AG09309 (cell line): ENCODE measurements around the gene B4GALT7.

ENCODE experiments used
- DNase-seq: peaks from one replicate; pipeline ENCODE4 v3.0.0-alpha.2; 2010; ENCODE audit warnings: low read depth
- H3K4me3 ChIP-seq: 2 replicates; pipeline ENCODE4 v1.5.1; 2011; ENCODE audit warnings: mild to moderate bottlenecking, low read depth, low read length, moderate library complexity; ENCODE audit not compliant: control insufficient read depth
- TF ChIP-seq, protein P1 (sequence below): IDR thresholded peaks from 2 replicates; pipeline ENCODE4 v1.5.1; 2011; ENCODE audit warnings: mild to moderate bottlenecking, low read depth, low read length, inconsistent platforms; ENCODE audit not compliant: insufficient read depth, control insufficient read depth; ENCODE audit errors: missing control alignments

The B4GALT7 gene

DNA sequence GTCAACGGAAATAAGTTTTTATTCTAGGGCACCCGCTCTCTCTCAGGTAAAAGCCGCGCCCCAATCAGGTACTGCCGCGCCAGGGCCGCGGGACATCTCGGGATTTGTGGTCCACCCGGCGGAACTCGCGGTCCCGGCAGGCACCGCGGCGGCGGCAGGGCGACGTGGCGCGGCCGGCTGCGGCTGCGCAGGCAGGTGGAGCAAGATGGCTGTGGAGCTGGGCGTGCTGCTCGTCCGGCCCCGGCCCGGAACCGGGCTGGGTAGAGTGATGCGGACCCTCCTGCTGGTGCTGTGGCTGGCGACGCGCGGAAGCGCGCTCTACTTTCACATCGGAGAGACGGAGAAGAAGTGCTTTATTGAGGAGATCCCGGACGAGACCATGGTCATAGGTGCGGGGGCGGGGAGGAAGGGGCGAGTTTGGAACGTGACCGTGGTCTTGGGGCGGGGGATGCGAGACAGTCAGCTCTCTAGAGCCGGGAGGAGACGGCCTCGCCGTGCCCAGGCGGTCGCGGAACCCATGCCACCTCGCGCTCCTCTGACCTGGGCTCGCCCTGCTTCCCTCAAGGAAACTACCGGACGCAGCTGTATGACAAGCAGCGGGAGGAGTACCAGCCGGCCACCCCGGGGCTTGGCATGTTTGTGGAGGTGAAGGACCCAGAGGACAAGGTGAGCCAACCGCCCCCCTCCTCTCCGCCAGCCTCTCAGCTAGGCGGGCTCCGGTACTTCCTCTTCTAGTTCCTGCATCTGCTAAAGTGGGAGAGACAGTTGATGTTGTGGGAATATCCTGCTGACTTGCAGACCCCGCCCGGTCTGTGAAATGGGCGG, 7.7 kb upstream of the B4GALT7 start, which contains the start of gene TMED9:
Gene TMED9 (plus strand): TSS at position 194 of the 825 bp plus-strand sequence. CDS start 12 bp downstream, at position 206.
- DNase-seq, result no peak
- H3K4me3 ChIP-seq, result peak within 1 kb of the TSS; percentile 94
- TF ChIP-seq, protein P1, sequence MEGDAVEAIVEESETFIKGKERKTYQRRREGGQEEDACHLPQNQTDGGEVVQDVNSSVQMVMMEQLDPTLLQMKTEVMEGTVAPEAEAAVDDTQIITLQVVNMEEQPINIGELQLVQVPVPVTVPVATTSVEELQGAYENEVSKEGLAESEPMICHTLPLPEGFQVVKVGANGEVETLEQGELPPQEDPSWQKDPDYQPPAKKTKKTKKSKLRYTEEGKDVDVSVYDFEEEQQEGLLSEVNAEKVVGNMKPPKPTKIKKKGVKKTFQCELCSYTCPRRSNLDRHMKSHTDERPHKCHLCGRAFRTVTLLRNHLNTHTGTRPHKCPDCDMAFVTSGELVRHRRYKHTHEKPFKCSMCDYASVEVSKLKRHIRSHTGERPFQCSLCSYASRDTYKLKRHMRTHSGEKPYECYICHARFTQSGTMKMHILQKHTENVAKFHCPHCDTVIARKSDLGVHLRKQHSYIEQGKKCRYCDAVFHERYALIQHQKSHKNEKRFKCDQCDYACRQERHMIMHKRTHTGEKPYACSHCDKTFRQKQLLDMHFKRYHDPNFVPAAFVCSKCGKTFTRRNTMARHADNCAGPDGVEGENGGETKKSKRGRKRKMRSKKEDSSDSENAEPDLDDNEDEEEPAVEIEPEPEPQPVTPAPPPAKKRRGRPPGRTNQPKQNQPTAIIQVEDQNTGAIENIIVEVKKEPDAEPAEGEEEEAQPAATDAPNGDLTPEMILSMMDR, result no peak

- TF ChIP-seq, protein P1, result no peak
- H3K4me3 ChIP-seq, result peak overlapping the region; percentile 94
- no peak for DNase-seq
These were observed 7.0 kb upstream of the B4GALT7 start for GRCh38 chr5:177592905-177593304.

DNA sequence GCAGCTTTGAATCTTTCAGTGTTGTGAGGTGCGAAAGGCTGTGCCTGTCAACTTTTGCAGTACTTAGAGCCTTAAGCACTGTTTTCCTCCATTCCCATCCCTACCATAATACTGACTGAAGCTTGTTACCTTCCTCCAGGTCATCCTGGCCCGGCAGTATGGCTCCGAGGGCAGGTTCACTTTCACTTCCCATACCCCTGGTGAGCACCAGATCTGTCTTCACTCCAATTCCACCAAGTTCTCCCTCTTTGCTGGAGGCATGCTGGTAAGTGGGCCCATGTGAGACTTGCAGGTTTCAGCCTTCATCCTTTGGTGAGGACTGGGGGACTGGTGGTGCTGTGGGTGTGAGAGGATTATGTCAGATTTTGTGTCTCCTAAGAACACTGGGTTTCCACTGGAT, 6.4 kb upstream of the B4GALT7 start:
- DNase-seq, result no peak
- peak overlapping the region; percentile 94 for H3K4me3 ChIP-seq
- TF ChIP-seq, protein P1, result no peak

DNA sequence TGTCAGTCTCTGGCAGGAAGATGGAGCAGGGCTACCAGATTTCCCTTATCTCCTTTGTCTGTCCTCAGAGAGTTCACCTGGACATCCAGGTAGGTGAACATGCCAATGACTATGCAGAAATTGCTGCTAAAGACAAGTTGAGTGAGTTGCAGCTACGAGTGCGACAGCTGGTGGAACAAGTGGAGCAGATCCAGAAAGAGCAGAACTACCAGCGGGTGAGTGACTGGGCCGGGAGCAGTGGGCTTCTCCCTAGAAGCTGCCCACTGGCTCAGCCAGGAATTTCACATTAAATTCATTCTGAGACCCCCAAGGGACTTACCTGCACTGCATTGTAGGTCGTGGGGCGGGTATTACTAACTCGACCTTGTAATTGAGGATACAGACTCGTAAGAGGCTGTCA, 5.9 kb upstream of the B4GALT7 start:
- H3K4me3 ChIP-seq, result no peak overlapping the region
- no peak for DNase-seq
- TF ChIP-seq, protein P1, result no peak

DNA sequence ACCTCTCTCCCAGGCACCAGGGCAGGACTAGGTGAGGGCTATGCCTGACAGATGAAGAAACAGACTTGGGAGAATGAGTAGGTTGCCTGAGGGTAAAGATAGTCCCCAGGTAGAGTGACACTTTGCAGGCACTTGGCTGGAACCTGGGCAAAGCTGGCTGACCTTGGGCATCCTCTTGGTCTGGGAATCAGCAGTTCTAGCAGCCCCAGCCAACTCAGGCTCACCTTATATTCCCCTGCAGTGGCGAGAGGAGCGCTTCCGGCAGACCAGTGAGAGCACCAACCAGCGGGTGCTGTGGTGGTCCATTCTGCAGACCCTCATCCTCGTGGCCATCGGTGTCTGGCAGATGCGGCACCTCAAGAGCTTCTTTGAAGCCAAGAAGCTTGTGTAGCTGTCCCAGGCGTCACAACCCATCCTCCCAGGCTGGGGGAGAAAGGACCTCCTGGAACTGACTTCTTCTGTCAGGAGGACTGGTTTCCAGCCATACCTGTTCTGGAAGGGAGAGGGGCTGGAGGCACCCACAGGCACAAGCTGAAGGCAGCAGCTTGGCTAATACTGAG, 4.8 kb upstream of the B4GALT7 start:
- H3K4me3 ChIP-seq, result no peak overlapping the region
- DNase-seq, result no peak
- TF ChIP-seq, protein P1, result no peak

DNA sequence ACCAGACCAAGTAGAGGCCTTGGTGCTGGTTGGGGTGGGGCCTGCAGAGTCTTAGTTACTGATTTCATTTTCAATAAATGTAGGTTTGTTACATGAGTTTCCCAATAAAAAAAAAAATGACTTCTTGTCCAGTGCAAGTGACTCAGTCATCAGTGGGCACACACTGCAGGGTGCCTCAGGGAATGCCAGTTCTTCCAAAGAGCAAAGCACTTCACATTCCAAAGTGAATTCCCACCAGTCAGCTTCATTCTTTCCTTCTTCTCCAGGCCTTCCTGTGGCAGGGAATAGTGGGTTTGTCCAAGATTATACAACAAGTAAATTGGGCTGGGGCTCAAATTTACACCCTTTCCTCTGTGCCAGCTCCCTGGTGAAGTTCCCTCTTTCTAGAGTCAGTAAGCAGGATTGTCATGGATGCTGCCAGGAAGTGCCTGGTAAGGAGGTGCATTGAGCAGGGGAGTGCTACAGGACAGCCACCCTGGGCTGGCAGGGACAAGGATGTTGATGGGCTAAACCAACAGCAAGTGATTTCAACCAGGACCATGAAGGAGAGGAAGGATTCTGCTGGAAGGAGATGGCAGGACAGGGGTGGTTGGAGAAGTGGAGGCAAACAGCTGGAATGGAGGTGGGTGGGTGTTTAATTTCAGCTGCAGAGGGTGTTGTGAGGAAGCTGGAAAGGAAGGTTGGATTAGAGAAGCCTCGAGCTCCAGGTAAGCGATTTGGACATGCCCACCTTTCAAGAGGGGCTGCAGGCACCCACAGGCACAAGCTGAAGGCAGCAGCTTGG, 3.7 kb upstream of the B4GALT7 start:
- H3K4me3 ChIP-seq, result no peak overlapping the region
- no peak for DNase-seq
- TF ChIP-seq, protein P1, result no peak
